HEK293T (cell line): ENCODE measurements around the gene LSM2.

ENCODE experiments used
- ARNT ChIP-seq: fragments of 450-650 bp; IDR thresholded peaks from 2 replicates; pipeline ENCODE4 v1.6.1; 2017; ENCODE audit warnings: mild to moderate bottlenecking
- ELF4 ChIP-seq: fragments of 450-650 bp; IDR thresholded peaks from 2 replicates; pipeline ENCODE4 v1.6.1; 2017; ENCODE audit warnings: antibody characterized with exemption
- NFRKB ChIP-seq: fragments of 450-650 bp; IDR thresholded peaks from 2 replicates; pipeline ENCODE4 v1.6.1; 2016; ENCODE audit warnings: mild to moderate bottlenecking, moderate library complexity
- PKNOX1 ChIP-seq: fragments of 450-650 bp; IDR thresholded peaks from 2 replicates; pipeline ENCODE4 v1.6.1; 2016
- SUZ12 ChIP-seq: fragments of 450-650 bp; IDR thresholded peaks from 2 replicates; pipeline ENCODE4 v1.6.1; 2016; ENCODE audit warnings: mild to moderate bottlenecking
- TARDBP ChIP-seq: fragments of 450-650 bp; IDR thresholded peaks from 2 replicates; pipeline ENCODE4 v1.6.1; 2016

- no peak for TF ChIP-seq SUZ12
- no peak for TF ChIP-seq PKNOX1
- TF ChIP-seq ARNT: no peak
- no peak for TF ChIP-seq NFRKB
- TF ChIP-seq TARDBP: no peak
- 0 out of 2 replicates have a peak, but pooled peaks have one; percentile 37 for TF ChIP-seq ELF4
These were observed at the start of gene LSM2 for GRCh38 chr6:31806470-31807272.
